K562 treated with DMSO at 1 percent for 24 hours (cell line): ENCODE measurements around the gene GUSB. TPM values are rescaled to one million over a fixed set of nuclear protein-coding genes. Genes with fewer than 3 reads are reported as not detected.

ENCODE experiments used
- total RNA-seq: library from RNA; unstranded; fragments of 300-600 nt; gene quantifications from 2 replicates; pipeline ENCODE4 v1.2.3, GENCODE V29; 2022; ENCODE audit warnings: low read depth; ENCODE audit not compliant: insufficient read depth

Gene GUSB
- total RNA-seq = 208 and 211 TPM in 2 replicates

DNA sequence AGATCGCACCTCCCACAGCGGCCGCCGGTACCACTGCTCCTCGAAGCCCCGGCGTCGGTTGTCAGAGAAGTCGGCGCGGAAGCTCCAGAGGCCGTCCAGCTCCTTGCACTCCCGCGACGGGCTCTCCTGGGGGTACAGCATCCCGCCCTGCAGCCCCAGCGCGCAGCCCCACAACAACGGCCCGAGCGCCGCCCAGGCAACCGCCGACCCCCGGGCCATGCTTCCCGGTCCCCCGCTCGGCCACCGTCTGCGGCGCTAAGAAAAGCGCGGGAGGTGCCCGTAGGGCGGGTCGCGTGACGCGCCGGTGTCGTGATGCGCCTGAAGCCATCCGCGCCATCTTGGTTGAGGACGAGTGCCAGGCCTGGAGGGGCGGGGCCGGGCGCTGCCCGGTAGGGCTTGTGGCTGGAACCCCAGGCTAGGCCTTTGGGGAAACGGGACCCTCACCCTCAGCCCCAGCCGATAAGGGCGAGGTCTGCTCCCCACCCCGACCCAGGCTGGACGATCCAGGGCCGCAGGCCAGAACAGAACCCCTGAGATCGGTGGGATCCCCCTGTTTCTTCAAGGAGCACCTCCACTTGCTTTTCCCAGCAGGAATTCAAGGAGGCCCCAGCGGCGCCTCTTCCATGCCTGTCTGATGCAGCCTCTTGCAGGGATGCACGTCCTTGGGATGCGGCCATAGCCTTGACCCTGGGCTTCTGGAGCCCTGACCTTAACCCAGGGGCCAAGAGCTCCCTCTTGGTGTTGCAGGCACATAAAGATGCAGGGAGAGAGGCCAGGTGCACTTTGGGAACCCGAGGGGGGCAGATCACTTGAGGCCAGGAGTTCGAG, at the start of gene GUSB:
GUSB (minus strand) TSS at position 249 of the 828 bp plus-strand sequence; CDS start at position 219, 30 bp downstream.

Other genes starting within 250 kb of the GUSB start
- gene VKORC1L1, start 109.1 kb downstream of the GUSB start, total RNA-seq = 10.0 and 11.2 TPM in 2 replicates
- gene ASL, start 93.6 kb upstream of the GUSB start, total RNA-seq = 35.1 and 36.1 TPM in 2 replicates
- gene CRCP, start 132.6 kb upstream of the GUSB start, total RNA-seq = 25.0 and 27.8 TPM in 2 replicates
- 0.80 and 1.5 TPM in 2 replicates for gene TPST1, start 223.1 kb upstream of the GUSB start, total RNA-seq